BLaER1 (cell line): ENCODE measurements around the gene LCLAT1.
"Not testable (repeated sequence)": the region's sequence is repeated elsewhere in the genome, so short reads cannot be mapped to it uniquely, and the experiment has no call there.

Experiments used
- H3K27ac ChIP-seq: shearing (Covaris generic); formaldehyde crosslinking; 2 replicates; pipeline ENCODE4 v1.8.1; 2022
- H3K27me3 ChIP-seq: shearing (Covaris generic); formaldehyde crosslinking; 2 replicates; pipeline ENCODE4 v1.8.1; 2022
- H3K36me3 ChIP-seq: shearing (Covaris generic); formaldehyde crosslinking; 2 replicates; pipeline ENCODE4 v1.8.1; 2022
- H3K4me1 ChIP-seq: shearing (Covaris generic); formaldehyde crosslinking; 2 replicates; pipeline ENCODE4 v1.8.1; 2022
- H3K4me2 ChIP-seq: shearing (Covaris generic); formaldehyde crosslinking; 2 replicates; pipeline ENCODE4 v1.8.1; 2022
- H3K4me3 ChIP-seq: shearing (Covaris generic); formaldehyde crosslinking; 2 replicates; pipeline ENCODE4 v1.8.1; 2022
- H3K9ac ChIP-seq: shearing (Covaris generic); formaldehyde crosslinking; 2 replicates; pipeline ENCODE4 v1.8.1; 2022
- H3K9me3 ChIP-seq: shearing (Covaris generic); formaldehyde crosslinking; 2 replicates; pipeline ENCODE4 v1.8.1; 2022
- H4K20me1 ChIP-seq: shearing (Covaris generic); formaldehyde crosslinking; 2 replicates; pipeline ENCODE4 v1.8.1; 2022
- Cebpa-rat ChIP-seq: shearing (Covaris generic); IDR thresholded peaks from 2 replicates; pipeline ENCODE4 v1.8.1; 2022

Gene LCLAT1

GRCh38 chr2:30601375-30601774, 154.3 kb downstream of the LCLAT1 start:
- TF ChIP-seq Cebpa-rat, result no peak

GRCh38 chr2:30605197-30605596, 158.2 kb downstream of the LCLAT1 start:
- no peaks in the 10 kb centered on the region for H3K27me3 ChIP-seq
- no peaks in the 10 kb centered on the region for H4K20me1 ChIP-seq
- H3K36me3 ChIP-seq, result peaks cover 5% of the 10 kb centered on the region; the same call in 1 of the 2 replicates

More at GRCh38 chr2:30601375-30601774, 154.3 kb downstream of the LCLAT1 start:
- peaks cover 20% of the 10 kb centered on the region; the same call in 1 of the 2 replicates for H3K36me3 ChIP-seq
- no peak overlapping the region for H3K4me3 ChIP-seq
- no peaks in the 10 kb centered on the region for H3K27me3 ChIP-seq
- no peak overlapping the region for H3K4me2 ChIP-seq
- H3K9ac ChIP-seq, result no peak overlapping the region
- H3K9me3 ChIP-seq, result peaks cover 34% of the 10 kb centered on the region
- H3K27ac ChIP-seq, result no peak overlapping the region
- no peaks in the 10 kb centered on the region for H4K20me1 ChIP-seq
- H3K4me1 ChIP-seq, result no peaks in the 10 kb centered on the region; the same call in 1 of the 2 replicates

GRCh38 chr2:30608643-30609042, 161.6 kb downstream of the LCLAT1 start:
- Histone ChIP-seq H3K9me3 (no peaks in the 10 kb centered on the region), H3K4me1 (peaks cover 28% of the 10 kb centered on the region), H3K4me3 (no peak overlapping the region), H3K27me3 (no peaks in the 10 kb centered on the region), H3K9ac (no peak overlapping the region), H3K27ac (no peak overlapping the region), H3K36me3 (no peaks in the 10 kb centered on the region; the same call in 1 of the 2 replicates), H3K4me2 (no peak overlapping the region), H4K20me1 (no peaks in the 10 kb centered on the region)
- TF ChIP-seq Cebpa-rat, result no peak

More at GRCh38 chr2:30605197-30605596, 158.2 kb downstream of the LCLAT1 start:
- Histone ChIP-seq H3K4me1 (no peaks in the 10 kb centered on the region; the same call in 1 of the 2 replicates), H3K4me3 (no peak overlapping the region), H3K27ac (no peak overlapping the region), H3K9me3 (peaks cover 6% of the 10 kb centered on the region; the same call in 1 of the 2 replicates), H3K4me2 (no peak overlapping the region), H3K9ac (no peak overlapping the region)
- TF ChIP-seq Cebpa-rat, result no peak

- H3K9me3 ChIP-seq, result no peaks in the 10 kb centered on the region
- no peak overlapping the region for H3K4me3 ChIP-seq
- H3K9ac ChIP-seq, result no peak overlapping the region
- no peak for TF ChIP-seq Cebpa-rat
- no peak overlapping the region for H3K27ac ChIP-seq
- peak overlapping the region; percentile 58 for H3K4me2 ChIP-seq
- peaks cover 28% of the 10 kb centered on the region for H3K4me1 ChIP-seq
- H3K36me3 ChIP-seq, result no peaks in the 10 kb centered on the region
- H3K27me3 ChIP-seq, result no peaks in the 10 kb centered on the region
- no peaks in the 10 kb centered on the region for H4K20me1 ChIP-seq
Observed at GRCh38 chr2:30611583-30611982, 164.5 kb downstream of the LCLAT1 start.

- Histone ChIP-seq H3K27me3 (no peaks in the 10 kb centered on the region), H3K9me3 (no peaks in the 10 kb centered on the region), H3K27ac (no peak overlapping the region), H4K20me1 (no peaks in the 10 kb centered on the region), H3K4me1 (peaks cover 28% of the 10 kb centered on the region), H3K4me3 (no peak overlapping the region), H3K9ac (no peak overlapping the region), H3K36me3 (no peaks in the 10 kb centered on the region), H3K4me2 (peak overlapping the region; percentile 58)
- TF ChIP-seq Cebpa-rat, result no peak
Observed at GRCh38 chr2:30612371-30612770, 165.3 kb downstream of the LCLAT1 start.

GRCh38 chr2:30613001-30613400, 166.0 kb downstream of the LCLAT1 start:
- no peaks in the 10 kb centered on the region for H3K27me3 ChIP-seq
- peaks cover 28% of the 10 kb centered on the region for H3K4me1 ChIP-seq
- H3K9ac ChIP-seq, result no peak overlapping the region
- no peaks in the 10 kb centered on the region for H3K9me3 ChIP-seq
- TF ChIP-seq Cebpa-rat, result no peak
- no peaks in the 10 kb centered on the region for H4K20me1 ChIP-seq
- H3K4me2 ChIP-seq, result peak overlapping the region; percentile 58
- H3K27ac ChIP-seq, result peak overlapping the region; percentile 24; the same call in 1 of the 2 replicates
- no peak overlapping the region for H3K4me3 ChIP-seq
- no peaks in the 10 kb centered on the region for H3K36me3 ChIP-seq

GRCh38 chr2:30614227-30614626, 167.2 kb downstream of the LCLAT1 start:
- H3K36me3 ChIP-seq, H3K4me2 ChIP-seq, H3K9ac ChIP-seq, H4K20me1 ChIP-seq, H3K4me3 ChIP-seq, H3K27ac ChIP-seq, H3K27me3 ChIP-seq, H3K9me3 ChIP-seq: not testable (repeated sequence)
- H3K4me1 ChIP-seq, result peaks cover 28% of the 10 kb centered on the region

- Histone ChIP-seq H3K27me3 (no peaks in the 10 kb centered on the region), H3K4me1 (peaks cover 24% of the 10 kb centered on the region), H3K36me3 (no peaks in the 10 kb centered on the region), H3K4me2 (no peak overlapping the region), H3K4me3 (no peak overlapping the region), H4K20me1 (no peaks in the 10 kb centered on the region), H3K9ac (no peak overlapping the region), H3K27ac (no peak overlapping the region), H3K9me3 (no peaks in the 10 kb centered on the region)
- TF ChIP-seq Cebpa-rat, result no peak
Observed at GRCh38 chr2:30615926-30616325, 168.9 kb downstream of the LCLAT1 start.

- Histone ChIP-seq H4K20me1 (no peaks in the 10 kb centered on the region), H3K4me1 (peaks cover 26% of the 10 kb centered on the region), H3K9ac (no peak overlapping the region), H3K36me3 (no peaks in the 10 kb centered on the region), H3K4me2 (no peak overlapping the region), H3K9me3 (0 out of 2 replicates have a peak, but pooled peaks cover 11% of the 10 kb centered on the region), H3K27me3 (no peaks in the 10 kb centered on the region), H3K27ac (no peak overlapping the region), H3K4me3 (no peak overlapping the region)
- TF ChIP-seq Cebpa-rat, result no peak
Observed at GRCh38 chr2:30620102-30620501, 173.1 kb downstream of the LCLAT1 start.

GRCh38 chr2:30621836-30622235, 174.8 kb downstream of the LCLAT1 start:
- peak overlapping the region; percentile 23; the same call in 1 of the 2 replicates for H3K4me3 ChIP-seq
- H3K36me3 ChIP-seq, result no peaks in the 10 kb centered on the region
- H3K9me3 ChIP-seq, result 0 out of 2 replicates have a peak, but pooled peaks cover 11% of the 10 kb centered on the region
- peak overlapping the region; percentile 79 for H3K4me2 ChIP-seq
- peaks cover 26% of the 10 kb centered on the region for H3K4me1 ChIP-seq
- no peaks in the 10 kb centered on the region for H4K20me1 ChIP-seq
- peak overlapping the region; percentile 16; the same call in 1 of the 2 replicates for H3K9ac ChIP-seq
- H3K27me3 ChIP-seq, result no peaks in the 10 kb centered on the region
- TF ChIP-seq Cebpa-rat, result no peak
- H3K27ac ChIP-seq, result peak overlapping the region; percentile 76
